Transverse colon (tissue), 4 donors: Measurements from ENCODE around the gene RETN. TPM values are rescaled to one million over a fixed set of nuclear protein-coding genes. Genes with fewer than 3 reads are reported as not detected.

ENCODE experiments used
- DNase-seq: peaks from one replicate; pipeline ENCODE4 v3.0.0-alpha.2; 2019
- H3K27ac ChIP-seq, 4 donors: fragments of 200-600 bp; sonication (generic); 2 replicates each; pipeline ENCODE4 v1.5.1; 2016 to 2018; ENCODE audit warnings: inconsistent platforms in 4 of 4
- H3K27me3 ChIP-seq: fragments of 200-600 bp; sonication (generic); 2 replicates; pipeline ENCODE4 v1.5.1; 2017; ENCODE audit warnings: inconsistent platforms
- H3K36me3 ChIP-seq, 4 donors: fragments of 200-600 bp; sonication (generic); 2 replicates each; pipeline ENCODE4 v1.5.1; 2017 to 2019; ENCODE audit warnings: inconsistent platforms in 4 of 4
- H3K4me1 ChIP-seq, 4 donors: fragments of 200-600 bp; sonication (generic); 2 replicates each; pipeline ENCODE4 v1.5.1; 2017 to 2020; ENCODE audit warnings: inconsistent platforms in 4 of 4
- H3K4me3 ChIP-seq, 4 donors: fragments of 200-600 bp; sonication (generic); 1 replicate in 1 of 4; 2 replicates in 3 of 4; pipeline versions ENCODE4 v1.5.1 to v1.6.1; 2017 to 2019; ENCODE audit warnings: inconsistent platforms in 4 of 4
- H3K9me3 ChIP-seq, 2 donors: fragments of 200-600 bp; sonication (generic); 2 replicates each; pipeline ENCODE4 v1.5.1; 2017 to 2019; ENCODE audit warnings: inconsistent platforms in 2 of 2
- EP300 ChIP-seq: sonication (generic); formaldehyde crosslinking; IDR thresholded peaks from one replicate; pipeline ENCODE4 v1.6.1; 2017; ENCODE audit warnings: antibody characterized with exemption, low read depth
- POLR2A ChIP-seq: fragments of 450-650 bp; IDR thresholded peaks from one replicate; pipeline ENCODE4 v1.6.1; 2016; ENCODE audit warnings: antibody characterized with exemption, mild to moderate bottlenecking, moderate library complexity
- POLR2AphosphoS5 ChIP-seq, 3 donors: sonication (generic); formaldehyde crosslinking; IDR thresholded peaks; one replicate each; pipeline ENCODE4 v1.6.1; 2016; ENCODE audit warnings: antibody characterized with exemption in 3 of 3
- WGBS, 2 donors: methylation state at CpG; one replicate each; pipeline ENCODE4 v1.1.5; 2018; ENCODE audit warnings: low coverage in 1 of 2; 5-methylcytosine and 5-hydroxymethylcytosine counted together
- in situ Hi-C, 4 donors: fragments of 200-750 bp; cut with MboI; loops; one replicate each; pipeline versions ENCODE4 v1.15.0 to v1.15.1; 2017; ENCODE audit warnings: low sequenced_read_pairs in 3 of 4, low pct_ligation_motif_present in 1 of 4, low pct_unique_long_range_greater_than_20kb in 1 of 4
- intact Hi-C: fragments of 100-400 bp; cut with DNase I; formaldehyde crosslinking; loops from one replicate; pipeline ENCODE4 v1.15.1; 2023; ENCODE audit warnings: low total_unique reads
- total RNA-seq, 4 donors: library from RNA; depleted of rRNA; stranded (reverse); fragments of >200 nt; gene quantifications; one replicate each; pipeline ENCODE4 v1.1.0, GENCODE V29; 2016
- TF ChIP-seq, protein P1 (sequence below), 5 experiments: fragments of 200-600 bp in 3 of 5; fragments of 450-650 bp in 2 of 5; sonication (generic) in 3 of 5; IDR thresholded peaks; 1 replicate in 2 of 5; 2 replicates in 3 of 5; pipeline ENCODE4 v1.5.1; 2016 to 2017; ENCODE audit warnings: antibody characterized with exemption in 5 of 5, inconsistent platforms in 3 of 5, mild to moderate bottlenecking in 2 of 5, moderate library complexity in 1 of 5

RETN gene
- total RNA-seq = not detected

DNA sequence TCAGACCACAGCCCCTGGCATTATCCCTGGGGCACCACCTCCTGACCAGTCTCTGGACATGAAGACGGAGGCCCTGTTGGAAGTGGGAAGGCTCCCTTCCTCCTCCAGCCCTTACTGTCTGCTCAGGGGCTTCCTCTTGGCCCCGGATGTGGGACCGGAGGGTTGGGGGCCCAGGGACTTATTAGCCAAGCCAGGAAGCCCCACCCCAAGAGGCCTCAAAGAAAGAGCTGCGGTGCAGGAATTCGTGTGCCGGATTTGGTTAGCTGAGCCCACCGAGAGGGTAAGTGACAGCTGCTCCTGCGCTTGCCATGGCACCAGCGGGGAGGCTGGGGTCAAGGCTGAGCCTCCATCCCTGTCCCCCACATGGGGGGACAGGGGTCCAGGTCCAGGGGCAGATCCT lies at the start of gene RETN:
TSS of gene RETN (plus strand) at position 208 of the 400 bp plus-strand sequence. CDS start 278 bp downstream, outside the sequence.
- Histone ChIP-seq H3K27me3 (peaks cover 25% of the 10 kb centered on the region), H3K27ac (no peak within 1 kb of the TSS), H3K4me1 (no peaks in the 10 kb centered on the region), H3K9me3 (no peaks in the 10 kb centered on the region), H3K36me3 (no peaks in the 10 kb centered on the region), H3K4me3 (no peak within 1 kb of the TSS)
- TF ChIP-seq EP300 (no peak), POLR2AphosphoS5 (IDR thresholded peaks at IDR 0.05) (no peak), POLR2A (no peak)
- TF ChIP-seq, protein P1, sequence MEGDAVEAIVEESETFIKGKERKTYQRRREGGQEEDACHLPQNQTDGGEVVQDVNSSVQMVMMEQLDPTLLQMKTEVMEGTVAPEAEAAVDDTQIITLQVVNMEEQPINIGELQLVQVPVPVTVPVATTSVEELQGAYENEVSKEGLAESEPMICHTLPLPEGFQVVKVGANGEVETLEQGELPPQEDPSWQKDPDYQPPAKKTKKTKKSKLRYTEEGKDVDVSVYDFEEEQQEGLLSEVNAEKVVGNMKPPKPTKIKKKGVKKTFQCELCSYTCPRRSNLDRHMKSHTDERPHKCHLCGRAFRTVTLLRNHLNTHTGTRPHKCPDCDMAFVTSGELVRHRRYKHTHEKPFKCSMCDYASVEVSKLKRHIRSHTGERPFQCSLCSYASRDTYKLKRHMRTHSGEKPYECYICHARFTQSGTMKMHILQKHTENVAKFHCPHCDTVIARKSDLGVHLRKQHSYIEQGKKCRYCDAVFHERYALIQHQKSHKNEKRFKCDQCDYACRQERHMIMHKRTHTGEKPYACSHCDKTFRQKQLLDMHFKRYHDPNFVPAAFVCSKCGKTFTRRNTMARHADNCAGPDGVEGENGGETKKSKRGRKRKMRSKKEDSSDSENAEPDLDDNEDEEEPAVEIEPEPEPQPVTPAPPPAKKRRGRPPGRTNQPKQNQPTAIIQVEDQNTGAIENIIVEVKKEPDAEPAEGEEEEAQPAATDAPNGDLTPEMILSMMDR (IDR thresholded peaks at IDR 0.05) = no peak
- DNase-seq = no peak
- intact Hi-C loops = no loop called here
- 79% methylated on average over 7 of the region's 9 CpGs; no CpG with 5 or more reads in 1 of the 2 donors for WGBS, 2 donors
- in situ Hi-C loops = loop anchor here in 2 of 4 donors (25.0 kb wide), 2 partner anchors 143 to 307 kb away; no protein-coding TSS in a partner anchor

DNA sequence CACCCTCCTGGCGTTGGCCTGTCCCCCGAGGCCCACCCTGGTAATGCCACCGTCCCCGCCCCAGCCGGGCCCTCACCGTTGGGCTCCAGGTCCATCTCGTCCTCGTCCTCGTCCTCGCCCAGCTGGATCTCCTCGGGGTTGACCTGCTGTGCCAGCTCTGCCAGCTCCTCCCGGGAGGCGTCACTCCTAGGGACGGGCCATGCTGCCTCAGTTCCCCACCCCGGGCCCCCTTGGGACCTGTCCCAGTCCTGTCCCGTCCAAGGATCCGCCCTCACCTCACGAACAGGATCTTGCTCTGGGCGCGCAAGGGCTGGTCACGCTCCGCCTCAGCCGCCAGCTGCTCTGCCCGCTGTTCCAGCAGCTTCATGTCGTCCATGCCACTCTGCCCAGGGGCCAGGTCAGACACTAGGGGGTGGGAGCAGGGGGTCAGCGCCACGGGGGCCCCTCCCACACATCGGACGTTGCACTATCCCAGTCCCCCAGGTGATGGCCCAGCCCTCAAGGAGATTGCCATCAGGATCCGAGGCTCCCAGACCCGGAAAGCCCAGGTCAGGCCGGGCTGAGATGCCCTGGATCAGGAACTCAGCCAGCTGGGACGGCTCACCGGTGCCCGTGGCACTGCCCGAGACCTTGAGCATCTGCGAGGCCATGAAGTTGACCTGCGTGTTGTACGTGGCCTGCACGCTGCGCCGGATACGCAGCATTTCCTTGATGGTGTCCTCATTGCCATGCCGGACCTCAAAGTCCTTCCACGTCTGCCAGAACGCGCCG lies 49.0 kb upstream of the RETN start:
- TF ChIP-seq POLR2A = no peak
- TF ChIP-seq EP300 = no peak
- TF ChIP-seq POLR2AphosphoS5 (IDR thresholded peaks at IDR 0.05) = no peak
- TF ChIP-seq, protein P1 (IDR thresholded peaks at IDR 0.05) = no peak
- intact Hi-C loops = loop anchor here (10.0 kb wide), 1 partner anchor 1195 kb away; the partner anchor contains the start of gene KHSRP
- Histone ChIP-seq H3K9me3 (no peaks in the 10 kb centered on the region), H3K4me3 (no peak overlapping the region), H3K4me1 (peaks cover 9 to 24% (median 20%) of the 10 kb centered on the region in 4 donors), H3K27ac (peak overlapping the region; percentile 70 to 86 (median 74)), H3K27me3 (no peaks in the 10 kb centered on the region), H3K36me3 (peaks cover 0 to 24% (median 0%) of the 10 kb centered on the region in 4 donors)
- no peak for DNase-seq
- in situ Hi-C loops = no loop called here
- 81 to 83% methylated on average over 3 to 48 of the region's 48 CpGs for WGBS, 2 donors

DNA sequence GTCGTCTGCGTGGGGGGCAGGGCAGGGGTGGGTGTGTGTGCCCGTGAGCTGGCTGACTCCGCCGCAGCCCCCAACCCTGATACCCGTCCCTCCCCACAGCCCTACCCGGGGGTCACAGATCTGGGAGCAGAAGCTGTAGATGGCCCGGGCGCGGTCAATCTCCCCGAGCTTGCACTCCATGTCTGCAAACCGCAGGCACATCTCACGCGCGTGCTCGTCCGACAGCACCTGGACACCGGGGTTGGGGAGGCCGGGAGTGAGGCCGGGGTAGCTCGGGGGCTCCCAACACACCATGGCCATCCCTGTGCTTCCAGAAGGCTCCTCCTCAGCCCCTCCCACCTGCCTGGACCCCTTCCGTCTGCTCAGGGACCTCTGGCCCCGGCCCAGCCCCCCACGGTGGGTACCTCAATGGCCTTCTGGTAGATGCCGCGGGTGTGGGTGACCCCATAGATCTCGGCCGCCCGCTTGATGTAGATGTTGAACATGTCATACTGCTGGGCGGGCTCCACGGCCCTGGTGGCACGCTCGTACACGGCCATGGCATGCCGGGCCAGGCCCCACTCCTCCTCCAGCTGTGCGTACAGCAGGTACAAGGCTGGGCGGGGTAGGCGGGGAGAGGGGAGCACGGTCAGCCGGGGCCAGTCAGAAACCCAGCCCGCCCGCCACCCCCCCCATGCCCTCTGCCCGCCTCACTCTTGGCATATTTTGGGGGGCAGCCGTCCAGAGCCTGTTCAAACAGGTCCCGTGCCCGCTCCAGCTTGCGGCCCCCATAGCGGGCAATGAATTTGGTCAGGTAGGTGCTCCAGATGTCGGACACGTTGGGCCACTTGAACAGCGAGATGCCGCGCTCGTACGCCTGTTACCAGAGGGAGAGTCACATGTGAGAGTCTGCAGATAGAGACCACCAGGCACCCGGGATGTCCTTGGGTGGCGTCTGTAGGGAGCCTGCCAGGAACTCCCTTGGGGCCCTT lies 48.1 kb upstream of the RETN start:
- WGBS, 2 donors = 91% methylated on average over 44 of the region's 57 CpGs; no CpG with 5 or more reads in 1 of the 2 donors
- H3K36me3 ChIP-seq = peaks cover 0 to 24% (median 0%) of the 10 kb centered on the region in 4 donors
- H3K9me3 ChIP-seq = no peaks in the 10 kb centered on the region
- H3K27ac ChIP-seq = no peak overlapping the region
- no peak overlapping the region for H3K4me3 ChIP-seq
- no peak for DNase-seq
- H3K27me3 ChIP-seq = no peaks in the 10 kb centered on the region
- intact Hi-C loops = loop anchor here (10.0 kb wide), 1 partner anchor 1196 kb away; the partner anchor contains the start of gene KHSRP
- TF ChIP-seq EP300 = no peak
- TF ChIP-seq POLR2AphosphoS5 (IDR thresholded peaks at IDR 0.05) = no peak
- TF ChIP-seq, protein P1 (IDR thresholded peaks at IDR 0.05) = no peak
- TF ChIP-seq POLR2A = no peak
- H3K4me1 ChIP-seq = peaks cover 9 to 24% (median 20%) of the 10 kb centered on the region in 4 donors
- in situ Hi-C loops = no loop called here
